ENCODE results near the gene ATXN10.

ATXN10 gene

GRCh38 chr22:45891021-45891421 lies 219.4 kb downstream of the ATXN10 start:
- no peaks in the 10 kb centered on the region for H3K9me3 ChIP-seq (ENCODE audit: control insufficient read depth in 1 of 2, low read length in 2 of 2)
- peaks cover 0 to 6% of the 10 kb centered on the region in 2 donors for H3K4me1 ChIP-seq (ENCODE audit: control insufficient read depth in 1 of 2, insufficient read depth in 2 of 2, low read length in 2 of 2)
- no peak overlapping the region for H3K27ac ChIP-seq (ENCODE audit: low read length)
- H3K36me3 ChIP-seq (ENCODE audit: control insufficient read depth in 1 of 2, insufficient read depth in 2 of 2, low read length in 2 of 2): no peaks in the 10 kb centered on the region
- no peak overlapping the region for H3K4me3 ChIP-seq (ENCODE audit: low read depth in 1 of 2, low read length in 2 of 2)
- H3K27me3 ChIP-seq (ENCODE audit: low read depth, low read length): no peaks in the 10 kb centered on the region

- H3K36me3 ChIP-seq (ENCODE audit: control insufficient read depth in 1 of 2, insufficient read depth in 2 of 2, low read length in 2 of 2): no peaks in the 10 kb centered on the region
- H3K4me3 ChIP-seq (ENCODE audit: low read depth in 1 of 2, low read length in 2 of 2): no peak overlapping the region
- no peaks in the 10 kb centered on the region for H3K9me3 ChIP-seq (ENCODE audit: control insufficient read depth in 1 of 2, low read length in 2 of 2)
- H3K27me3 ChIP-seq (ENCODE audit: low read depth, low read length): no peaks in the 10 kb centered on the region
- H3K4me1 ChIP-seq (ENCODE audit: control insufficient read depth in 1 of 2, insufficient read depth in 2 of 2, low read length in 2 of 2): peaks cover 0 to 6% of the 10 kb centered on the region in 2 donors
- H3K27ac ChIP-seq (ENCODE audit: low read length): no peak overlapping the region
Measured at GRCh38 chr22:45891471-45891995, 219.9 kb downstream of the ATXN10 start.

- H3K27me3 ChIP-seq (ENCODE audit: low read depth, low read length): no peaks in the 10 kb centered on the region
- no peak overlapping the region for H3K4me3 ChIP-seq (ENCODE audit: low read depth in 1 of 2, low read length in 2 of 2)
- no peaks in the 10 kb centered on the region for H3K36me3 ChIP-seq (ENCODE audit: control insufficient read depth in 1 of 2, insufficient read depth in 2 of 2, low read length in 2 of 2)
- H3K4me1 ChIP-seq (ENCODE audit: control insufficient read depth in 1 of 2, insufficient read depth in 2 of 2, low read length in 2 of 2): peaks cover 0 to 6% of the 10 kb centered on the region in 2 donors
- no peaks in the 10 kb centered on the region for H3K9me3 ChIP-seq (ENCODE audit: control insufficient read depth in 1 of 2, low read length in 2 of 2)
- H3K27ac ChIP-seq (ENCODE audit: low read length): no peak overlapping the region
Measured at GRCh38 chr22:45891996-45892621, 220.5 kb downstream of the ATXN10 start.

- Histone ChIP-seq H3K9me3 (ENCODE audit: control insufficient read depth in 1 of 2, low read length in 2 of 2) (no peaks in the 10 kb centered on the region), H3K4me3 (ENCODE audit: low read depth in 1 of 2, low read length in 2 of 2) (no peak overlapping the region), H3K27ac (ENCODE audit: low read length) (no peak overlapping the region), H3K4me1 (ENCODE audit: control insufficient read depth in 1 of 2, insufficient read depth in 2 of 2, low read length in 2 of 2) (peaks cover 0 to 6% of the 10 kb centered on the region in 2 donors), H3K27me3 (ENCODE audit: low read depth, low read length) (no peaks in the 10 kb centered on the region), H3K36me3 (ENCODE audit: control insufficient read depth in 1 of 2, insufficient read depth in 2 of 2, low read length in 2 of 2) (no peaks in the 10 kb centered on the region)
Measured at GRCh38 chr22:45892681-45893461, 221.2 kb downstream of the ATXN10 start.

- no peaks in the 10 kb centered on the region for H3K27me3 ChIP-seq (ENCODE audit: low read depth, low read length)
- no peak overlapping the region for H3K4me3 ChIP-seq (ENCODE audit: low read depth in 1 of 2, low read length in 2 of 2)
- no peaks in the 10 kb centered on the region for H3K36me3 ChIP-seq (ENCODE audit: control insufficient read depth in 1 of 2, insufficient read depth in 2 of 2, low read length in 2 of 2)
Measured at GRCh38 chr22:45893516-45893915, 221.9 kb downstream of the ATXN10 start.

More at GRCh38 chr22:45893516-45893915, 221.9 kb downstream of the ATXN10 start:
- no peak overlapping the region for H3K27ac ChIP-seq (ENCODE audit: low read length)
- H3K9me3 ChIP-seq (ENCODE audit: control insufficient read depth in 1 of 2, low read length in 2 of 2): no peaks in the 10 kb centered on the region
- H3K4me1 ChIP-seq (ENCODE audit: control insufficient read depth in 1 of 2, insufficient read depth in 2 of 2, low read length in 2 of 2): peaks cover 0 to 6% of the 10 kb centered on the region in 2 donors

Measured in muscle layer of duodenum (tissue), 2 donors.